ENCODE data around the gene TSPAN33.

DNA sequence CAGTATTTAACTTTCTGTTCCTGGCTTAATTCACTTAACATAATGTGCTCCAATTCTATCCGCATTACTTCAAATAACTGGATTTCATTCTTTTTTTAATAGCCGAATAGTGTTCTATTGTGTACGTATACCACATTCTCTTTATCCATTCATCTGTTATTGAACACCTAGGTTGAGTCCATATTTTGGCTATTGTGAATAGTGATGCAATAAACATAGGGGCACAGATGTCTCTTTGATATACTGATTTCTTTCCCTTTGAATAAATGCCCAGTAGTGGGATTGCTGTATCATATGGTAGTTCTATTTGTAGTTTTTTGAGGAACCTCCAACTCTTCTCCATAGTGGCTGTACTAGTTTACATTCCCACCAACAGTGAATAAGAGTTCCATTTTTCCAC is 25.5 kb upstream of the TSPAN33 start:
- TF ChIP-seq, protein P1, sequence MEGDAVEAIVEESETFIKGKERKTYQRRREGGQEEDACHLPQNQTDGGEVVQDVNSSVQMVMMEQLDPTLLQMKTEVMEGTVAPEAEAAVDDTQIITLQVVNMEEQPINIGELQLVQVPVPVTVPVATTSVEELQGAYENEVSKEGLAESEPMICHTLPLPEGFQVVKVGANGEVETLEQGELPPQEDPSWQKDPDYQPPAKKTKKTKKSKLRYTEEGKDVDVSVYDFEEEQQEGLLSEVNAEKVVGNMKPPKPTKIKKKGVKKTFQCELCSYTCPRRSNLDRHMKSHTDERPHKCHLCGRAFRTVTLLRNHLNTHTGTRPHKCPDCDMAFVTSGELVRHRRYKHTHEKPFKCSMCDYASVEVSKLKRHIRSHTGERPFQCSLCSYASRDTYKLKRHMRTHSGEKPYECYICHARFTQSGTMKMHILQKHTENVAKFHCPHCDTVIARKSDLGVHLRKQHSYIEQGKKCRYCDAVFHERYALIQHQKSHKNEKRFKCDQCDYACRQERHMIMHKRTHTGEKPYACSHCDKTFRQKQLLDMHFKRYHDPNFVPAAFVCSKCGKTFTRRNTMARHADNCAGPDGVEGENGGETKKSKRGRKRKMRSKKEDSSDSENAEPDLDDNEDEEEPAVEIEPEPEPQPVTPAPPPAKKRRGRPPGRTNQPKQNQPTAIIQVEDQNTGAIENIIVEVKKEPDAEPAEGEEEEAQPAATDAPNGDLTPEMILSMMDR (IDR thresholded peaks at IDR 0.05): no peak
- TF ChIP-seq POLR2A (IDR thresholded peaks at IDR 0.05): no peak
- TF ChIP-seq EP300 (IDR thresholded peaks at IDR 0.05): no peak
